Small intestine (tissue), 7 donors: ENCODE measurements around the gene SNAP91. TPM values are rescaled to one million over a fixed set of nuclear protein-coding genes. Genes with fewer than 3 reads are reported as not detected.

Experiments used
- DNase-seq, 2 donors: peaks; one replicate each; pipeline versions ENCODE4 v3.0.0 to v3.0.0-alpha.2; 2013
- FAIRE-seq: peaks from 2 replicates; lab custom pipeline; 2012; peaks lifted over from hg19 to GRCh38; lab: Jason Lieb, UNC
- H3K27ac ChIP-seq, 3 donors: one replicate each; pipeline ENCODE4 v1.5.1; 2013; ENCODE audit warnings: low read length in 2 of 3, mild to moderate bottlenecking in 2 of 3, control low read depth in 1 of 3, inconsistent platforms in 1 of 3, low read depth in 1 of 3, moderate library complexity in 1 of 3
- H3K27me3 ChIP-seq, 3 donors: one replicate each; pipeline ENCODE4 v1.6.1; 2013; ENCODE audit warnings: low read length in 3 of 3, inconsistent platforms in 1 of 3; ENCODE audit not compliant: control insufficient read depth in 3 of 3, insufficient read depth in 3 of 3
- H3K36me3 ChIP-seq, 3 donors: one replicate each; pipeline ENCODE4 v1.6.1; 2013; ENCODE audit warnings: low read length in 3 of 3, inconsistent platforms in 1 of 3, low read depth in 1 of 3, mild to moderate bottlenecking in 1 of 3, moderate library complexity in 1 of 3; ENCODE audit not compliant: control insufficient read depth in 3 of 3, insufficient read depth in 2 of 3
- H3K4me1 ChIP-seq, 3 donors: one replicate each; pipeline ENCODE4 v1.6.1; 2013; ENCODE audit warnings: low read length in 2 of 3, inconsistent platforms in 1 of 3, low read depth in 1 of 3, mild to moderate bottlenecking in 1 of 3, moderate library complexity in 1 of 3; ENCODE audit not compliant: control insufficient read depth in 3 of 3, insufficient read depth in 2 of 3
- H3K4me3 ChIP-seq, 3 donors: one replicate each; pipeline ENCODE4 v1.5.1; 2013; ENCODE audit warnings: low read length in 3 of 3, control low read depth in 1 of 3, inconsistent platforms in 1 of 3, low read depth in 1 of 3, mild to moderate bottlenecking in 1 of 3, moderate library complexity in 1 of 3
- H3K9me3 ChIP-seq, 2 donors: one replicate each; pipeline ENCODE4 v1.6.1; 2013; ENCODE audit warnings: low read depth in 1 of 2, low read length in 1 of 2; ENCODE audit not compliant: control insufficient read depth in 2 of 2, insufficient read depth in 1 of 2
- WGBS, 3 donors: extraction: QIAGEN DNeasy Blood & Tissue Kit; methylation state at CpG; one replicate each; pipeline ENCODE4 v1.1.7; 2013; 5-methylcytosine and 5-hydroxymethylcytosine counted together
- polyA plus RNA-seq, 4 donors: library from polyadenylated mRNA; stranded (reverse) in 3 of 4; unstranded in 1 of 4; fragments of 200-250 nt in 3 of 4; fragments of 120-200 nt in 1 of 4; gene quantifications; one replicate each; pipeline versions ENCODE4 v1.2.1 to v1.2.3, GENCODE V29; 2013
- donor health status: healthy with polysubstance abuse.
- donor health status: control.
- donor health status: control.
- donor health status: Bipolar disorder and iron deficiency.
- donor health status: healthy.

Gene SNAP91
- polyA plus RNA-seq, 4 donors = 0.43 to 1.9 (median 0.81) TPM; not detected in 1

DNA sequence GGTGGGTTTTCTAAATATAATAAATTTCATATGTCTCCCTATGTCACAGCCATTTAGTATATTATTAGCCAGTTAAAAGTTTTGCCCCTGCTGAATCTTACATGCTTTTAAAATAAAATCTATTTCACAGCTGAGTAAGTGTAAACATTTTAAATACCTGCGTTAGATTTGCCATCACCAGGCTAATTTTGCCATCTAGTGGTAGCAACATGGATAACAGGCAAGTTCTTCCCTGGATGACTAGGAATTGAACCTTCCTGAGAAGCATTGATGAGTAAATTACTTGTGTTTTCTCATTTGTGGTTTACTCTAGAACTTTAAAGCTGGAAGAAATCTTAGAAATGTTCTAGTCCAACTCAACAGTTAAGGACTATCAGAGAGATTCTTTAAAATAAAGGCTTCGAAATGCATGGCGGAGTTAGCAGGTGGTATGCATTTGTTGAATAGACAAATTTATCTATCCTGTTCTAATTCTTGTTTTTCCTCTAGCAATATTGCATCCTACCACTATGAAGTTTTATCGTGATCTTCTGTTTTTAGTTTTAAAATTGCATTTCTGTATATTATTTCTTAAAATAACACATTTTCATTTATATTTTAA is 193.9 kb downstream of the SNAP91 start:
- no peaks in the 10 kb centered on the region for H3K36me3 ChIP-seq
- FAIRE-seq (peak; percentile 36), DNase-seq (peak; percentile 72 to 74)
- H3K4me1 ChIP-seq = peaks cover 0 to 12% (median 0%) of the 10 kb centered on the region in 3 donors
- H3K27ac ChIP-seq = no peak overlapping the region
- H3K27me3 ChIP-seq = no peaks in the 10 kb centered on the region
- H3K4me3 ChIP-seq = no peak overlapping the region
- 17 to 36% (median 23%) methylated on average over 4 of the region's 4 CpGs for WGBS, 3 donors
- no peaks in the 10 kb centered on the region for H3K9me3 ChIP-seq

DNA sequence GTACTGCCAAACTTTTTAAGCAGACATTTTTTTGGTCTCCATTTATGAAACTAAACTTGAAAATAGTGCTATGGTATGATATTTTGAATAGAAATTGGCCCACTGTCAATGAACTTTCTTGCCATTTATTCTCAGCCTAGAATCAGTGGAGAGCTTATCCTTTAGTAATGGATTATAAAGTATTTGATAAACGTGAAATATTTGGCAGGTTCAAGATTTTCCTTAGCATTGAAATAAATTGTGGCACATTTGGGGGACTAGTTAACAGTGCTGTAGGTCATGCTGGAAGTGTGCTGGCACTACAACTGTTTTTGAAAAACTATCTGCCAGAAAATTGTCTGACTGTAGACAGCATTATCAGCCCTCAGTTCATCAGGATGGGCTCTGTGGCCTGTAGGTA is 194.4 kb downstream of the SNAP91 start:
- no peak overlapping the region for H3K27ac ChIP-seq
- H3K36me3 ChIP-seq = no peaks in the 10 kb centered on the region
- DNase-seq (no peak), FAIRE-seq (no peak)
- no peaks in the 10 kb centered on the region for H3K9me3 ChIP-seq
- 66 to 78% (median 73%) methylated on average over 1 of the region's 1 CpG for WGBS, 3 donors
- H3K27me3 ChIP-seq = no peaks in the 10 kb centered on the region
- peaks cover 0 to 14% (median 0%) of the 10 kb centered on the region in 3 donors for H3K4me1 ChIP-seq
- H3K4me3 ChIP-seq = no peak overlapping the region

DNA sequence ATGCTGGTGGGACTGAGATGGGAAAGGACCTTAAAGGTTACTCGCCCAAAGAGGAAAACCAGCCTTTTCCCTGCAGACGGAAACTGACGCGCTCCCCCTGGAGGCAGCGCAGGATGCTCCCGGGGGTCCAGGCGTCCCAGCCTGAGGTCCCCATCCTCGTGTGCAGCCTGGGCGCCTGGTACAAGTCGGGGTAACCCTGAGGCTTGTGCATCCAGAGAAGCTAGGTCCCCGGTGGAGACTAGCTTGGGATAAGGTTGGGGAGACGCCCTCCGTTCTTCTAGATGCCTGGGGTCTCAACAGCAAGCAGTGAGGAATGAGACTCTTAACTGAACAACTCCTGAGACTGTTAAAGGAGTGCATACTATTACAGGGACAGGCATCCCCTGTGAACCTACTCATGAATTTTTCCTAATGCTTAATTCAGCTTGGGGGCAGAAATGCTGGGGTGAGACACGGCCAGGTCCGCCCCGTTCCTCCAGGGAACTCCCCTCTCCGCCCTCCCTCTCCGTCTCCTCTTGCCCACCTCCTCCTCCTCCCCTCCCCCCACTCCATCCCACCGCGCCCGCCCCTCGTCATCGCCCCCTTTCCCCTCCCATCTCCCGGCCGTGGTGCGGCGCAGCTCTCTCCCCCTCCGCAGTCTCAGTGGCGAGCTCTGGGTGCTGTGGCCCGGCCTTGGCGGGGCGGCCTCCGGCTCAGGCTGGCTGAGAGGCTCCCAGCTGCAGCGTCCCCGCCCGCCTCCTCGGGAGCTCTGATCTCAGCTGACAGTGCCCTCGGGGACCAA is 196.8 kb downstream of the SNAP91 start, which contains the start of gene PRSS35:
TSS of gene PRSS35 (plus strand) at position 634 of the 781 bp plus-strand sequence. CDS start 10,908 bp downstream, outside the sequence.
- DNase-seq = peak; percentile 56 to 84
- H3K9me3 ChIP-seq = no peaks in the 10 kb centered on the region
- H3K27me3 ChIP-seq = no peaks in the 10 kb centered on the region
- peak within 1 kb of the TSS in 1 of 3 donors; percentile 58 for H3K27ac ChIP-seq
- H3K4me3 ChIP-seq = peak within 1 kb of the TSS in 2 of 3 donors; percentile 58 to 59
- no peaks in the 10 kb centered on the region for H3K36me3 ChIP-seq
- peaks cover 0 to 16% (median 0%) of the 10 kb centered on the region in 3 donors for H3K4me1 ChIP-seq
- WGBS, 3 donors = 1 to 2% (median 2%) methylated on average over 33 to 38 of the region's 38 CpGs
- FAIRE-seq = no peak

DNA sequence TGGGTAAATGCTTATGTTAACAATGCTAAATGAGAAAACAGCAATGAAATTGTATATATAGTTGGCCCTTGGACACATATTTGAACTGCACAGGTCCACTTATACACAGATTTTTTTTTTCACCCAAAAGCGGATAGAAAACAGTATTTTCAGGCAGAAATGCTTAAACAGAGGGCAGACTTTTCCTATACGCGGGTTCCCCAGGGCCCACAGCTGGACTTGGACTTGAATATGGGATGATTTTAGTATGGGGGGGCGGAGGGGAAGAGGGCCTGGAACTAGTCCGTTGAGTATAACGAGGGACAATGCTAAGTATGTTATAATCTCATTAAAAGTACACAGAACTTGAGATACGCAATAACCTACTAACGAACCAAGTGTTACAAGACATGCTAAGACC is 197.6 kb downstream of the SNAP91 start:
- no peak overlapping the region for H3K4me3 ChIP-seq
- H3K9me3 ChIP-seq = no peaks in the 10 kb centered on the region
- no peak overlapping the region for H3K27ac ChIP-seq
- H3K27me3 ChIP-seq = no peaks in the 10 kb centered on the region
- DNase-seq (no peak), FAIRE-seq (no peak)
- H3K4me1 ChIP-seq = peaks cover 0 to 16% (median 0%) of the 10 kb centered on the region in 3 donors
- 75 to 83% (median 82%) methylated on average over 8 of the region's 8 CpGs for WGBS, 3 donors
- no peaks in the 10 kb centered on the region for H3K36me3 ChIP-seq

DNA sequence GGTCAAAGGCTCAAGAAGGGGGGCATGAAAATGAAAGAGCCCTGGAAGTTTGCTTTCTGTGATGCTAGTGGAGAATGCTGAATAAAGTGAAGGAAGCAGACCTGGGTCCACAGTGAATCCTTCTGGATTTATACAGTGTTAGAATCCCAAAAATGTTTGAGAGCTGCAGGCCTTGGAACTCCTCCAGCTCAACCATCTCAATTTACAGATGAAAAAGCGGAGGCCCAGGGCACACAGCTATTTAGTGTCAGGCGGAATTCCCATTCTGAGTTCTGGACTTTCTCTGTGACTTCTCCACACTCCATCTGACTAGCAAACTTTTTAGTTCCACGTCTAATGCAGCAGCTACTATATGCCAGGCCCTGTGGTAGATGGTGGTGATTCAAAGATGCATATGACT is 198.1 kb downstream of the SNAP91 start:
- Histone ChIP-seq H3K9me3 (no peaks in the 10 kb centered on the region), H3K4me1 (peaks cover 0 to 16% (median 0%) of the 10 kb centered on the region in 3 donors), H3K4me3 (no peak overlapping the region), H3K27me3 (no peaks in the 10 kb centered on the region), H3K27ac (no peak overlapping the region), H3K36me3 (no peaks in the 10 kb centered on the region)
- DNase-seq = no peak
- FAIRE-seq = no peak
- 84 to 88% (median 86%) methylated on average over 3 of the region's 3 CpGs for WGBS, 3 donors

DNA sequence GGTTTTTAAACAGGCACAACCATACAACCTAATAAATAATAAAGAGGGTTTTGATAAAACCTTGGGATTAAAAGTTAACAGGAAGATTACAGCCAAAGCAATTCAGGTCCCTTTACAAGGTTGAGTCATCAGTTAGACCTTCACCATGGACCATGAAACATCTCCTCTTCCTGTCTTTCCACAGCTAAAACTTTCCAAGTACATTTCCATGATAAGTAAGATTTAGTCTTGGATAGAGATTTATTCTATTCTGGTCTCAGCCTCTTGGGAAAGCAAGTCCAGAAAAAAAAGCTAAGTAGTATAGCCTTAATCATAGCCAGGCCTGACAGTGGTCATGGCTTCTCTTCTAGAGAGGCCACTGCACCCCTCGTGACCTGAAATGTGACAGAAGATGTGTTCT is 199.5 kb downstream of the SNAP91 start:
- no peak for FAIRE-seq
- Histone ChIP-seq H3K9me3 (no peaks in the 10 kb centered on the region), H3K27ac (no peak overlapping the region), H3K4me3 (no peak overlapping the region), H3K36me3 (no peaks in the 10 kb centered on the region), H3K27me3 (no peaks in the 10 kb centered on the region), H3K4me1 (peaks cover 0 to 16% (median 0%) of the 10 kb centered on the region in 3 donors)
- WGBS, 3 donors = 82 to 97% (median 90%) methylated on average over 1 of the region's 1 CpG
- DNase-seq = peak; percentile 14 to 48

DNA sequence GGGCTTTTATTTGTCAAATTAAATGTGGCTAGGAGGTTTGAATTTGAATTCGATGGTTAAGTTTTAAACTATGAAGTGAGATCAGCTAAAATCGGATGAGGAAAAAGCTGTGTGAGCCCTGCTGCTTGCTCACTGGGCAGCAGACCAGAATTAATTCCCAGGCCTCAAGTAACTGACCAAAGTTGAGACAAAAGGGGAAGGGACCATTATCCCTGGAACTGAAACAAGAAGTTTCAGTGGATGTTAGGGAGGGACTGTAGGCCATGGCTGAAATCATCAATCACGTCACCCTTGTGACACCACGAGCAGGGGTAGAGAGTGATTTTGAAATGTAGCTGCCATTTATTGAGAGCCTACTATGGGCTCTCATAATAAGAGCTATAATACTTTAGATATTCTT is 203.5 kb downstream of the SNAP91 start:
- DNase-seq = no peak
- no peaks in the 10 kb centered on the region for H3K27me3 ChIP-seq
- H3K9me3 ChIP-seq = peaks cover 0 to 6% of the 10 kb centered on the region in 2 donors
- peaks cover 0 to 4% (median 0%) of the 10 kb centered on the region in 3 donors for H3K4me1 ChIP-seq
- WGBS, 3 donors = 67 to 85% (median 79%) methylated on average over 4 of the region's 4 CpGs
- FAIRE-seq = no peak
- H3K27ac ChIP-seq = no peak overlapping the region
- H3K36me3 ChIP-seq = no peaks in the 10 kb centered on the region
- H3K4me3 ChIP-seq = no peak overlapping the region
